HG02623 (cell line): ENCODE results near the gene NTM.

Experiments used
- ATAC-seq: cut with Tn5 transposase; IDR thresholded peaks from one replicate; pipeline ENCODE4 v1.9.1; 2021; ENCODE audit warnings: moderate library complexity; ENCODE audit not compliant: unreplicated experiment

NTM gene

DNA sequence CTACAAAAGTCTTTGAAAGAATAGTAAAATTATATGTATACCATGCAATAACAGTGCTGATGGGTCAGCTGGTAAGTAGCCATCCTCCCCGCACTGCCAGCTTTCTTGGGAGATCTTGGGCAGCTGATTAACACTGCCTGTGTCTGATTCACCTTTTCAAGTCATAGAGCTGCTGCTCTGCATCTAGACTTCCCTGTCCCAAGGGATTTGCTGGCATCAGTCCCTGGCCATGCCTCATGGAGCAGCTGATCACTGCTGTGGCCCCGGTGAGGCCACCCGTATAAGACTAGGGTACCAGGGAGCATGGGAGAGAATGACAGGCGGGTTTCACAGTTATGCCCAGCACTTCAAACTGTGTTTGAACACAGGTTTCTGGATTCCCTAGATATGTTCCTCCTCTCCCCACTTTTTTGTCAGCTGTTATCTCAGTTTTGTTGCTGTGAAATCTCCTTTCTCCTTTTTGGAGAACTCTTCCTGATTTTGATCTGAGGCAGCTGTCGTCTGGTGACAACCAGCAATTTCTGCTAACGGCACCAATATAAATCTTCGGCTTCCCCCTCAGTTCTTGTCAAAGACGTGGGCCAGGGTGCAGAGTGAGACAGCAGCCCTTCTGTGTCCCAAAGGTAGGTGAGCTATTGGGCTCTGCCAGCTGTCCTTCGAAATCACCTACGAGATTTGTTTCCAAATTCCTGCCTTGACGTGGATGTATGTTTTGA lies 438.9 kb downstream of the NTM start:
- no peak for ATAC-seq

DNA sequence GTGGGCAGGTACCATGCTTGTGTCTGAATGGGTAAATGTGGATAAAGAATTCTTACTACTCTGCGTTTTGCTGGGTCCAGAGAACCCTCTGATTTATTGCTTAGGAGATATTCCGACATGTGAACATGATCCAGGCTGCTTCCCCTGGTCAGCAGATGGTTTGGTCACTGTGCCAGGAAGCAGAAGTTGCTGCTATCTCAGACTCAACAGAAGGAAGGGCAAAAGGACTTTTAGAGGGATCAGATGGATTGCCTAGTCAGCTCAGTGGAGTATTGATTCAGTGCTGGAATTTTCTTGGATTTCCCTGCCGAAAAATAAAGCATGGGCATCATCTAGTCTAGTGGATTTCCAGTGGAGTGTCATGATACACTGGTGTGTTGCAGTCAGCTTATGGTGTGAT lies 440.1 kb downstream of the NTM start:
- ATAC-seq, result no peak

DNA sequence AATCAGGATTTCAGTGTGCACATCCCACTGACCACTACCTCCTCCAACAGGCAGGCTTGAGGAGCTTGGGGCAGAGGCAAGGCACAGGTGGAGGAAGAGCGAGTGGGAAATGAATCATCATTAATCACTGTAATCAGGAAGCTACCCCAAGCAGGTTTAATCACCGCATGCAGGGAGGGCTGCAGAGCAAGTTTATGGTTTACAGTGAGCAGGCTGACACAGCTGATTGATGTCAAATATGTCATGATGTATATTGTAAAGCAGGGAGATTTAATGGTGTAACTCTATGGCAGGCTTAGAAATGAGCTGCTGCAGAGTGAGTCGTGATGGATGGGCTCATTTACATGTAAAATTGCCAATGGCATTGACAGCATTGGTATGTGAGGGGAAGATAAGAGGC lies 441.0 kb downstream of the NTM start:
- no peak for ATAC-seq

GRCh38 chr11:131814108-131814507 lies 443.7 kb downstream of the NTM start:
- no peak for ATAC-seq

DNA sequence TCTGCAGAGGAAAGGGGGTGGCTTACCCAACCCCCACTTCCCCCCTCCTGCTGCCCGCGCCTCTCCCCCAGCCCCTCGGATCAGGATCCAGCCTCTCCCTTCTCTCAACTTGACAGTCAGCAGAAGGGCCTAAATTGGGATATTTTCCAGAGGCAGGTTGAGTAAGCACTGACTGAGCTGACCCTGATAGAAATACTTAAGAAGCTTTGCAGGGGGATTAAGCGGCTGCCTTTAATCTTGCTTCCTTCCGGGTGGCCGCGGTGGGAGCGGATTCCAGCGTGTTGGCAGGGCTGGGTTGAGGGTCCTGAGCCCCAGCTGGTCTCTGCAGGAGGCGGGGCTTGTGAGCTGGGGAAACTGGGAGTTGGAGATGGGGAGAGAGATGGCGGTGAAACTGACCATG lies 445.2 kb downstream of the NTM start:
- no peak for ATAC-seq

DNA sequence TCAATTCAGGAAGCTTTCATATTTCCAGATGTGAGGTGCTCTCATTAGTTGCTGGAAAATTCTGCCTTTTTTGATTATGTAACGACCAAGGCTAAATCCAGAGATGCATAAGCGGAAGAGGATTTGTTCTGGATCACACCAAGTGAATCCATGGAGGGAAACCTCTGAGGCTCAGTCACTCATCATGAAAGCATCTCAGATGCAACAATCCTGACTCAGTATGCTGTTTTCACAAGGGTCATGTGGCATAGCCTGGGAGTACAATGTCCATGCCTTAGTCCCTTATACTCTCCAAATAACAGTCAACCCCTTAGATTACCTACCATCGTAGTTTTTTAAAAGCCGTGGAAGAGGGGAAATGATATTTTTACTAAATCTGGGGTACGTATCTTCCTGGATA lies 445.6 kb downstream of the NTM start:
- no peak for ATAC-seq

DNA sequence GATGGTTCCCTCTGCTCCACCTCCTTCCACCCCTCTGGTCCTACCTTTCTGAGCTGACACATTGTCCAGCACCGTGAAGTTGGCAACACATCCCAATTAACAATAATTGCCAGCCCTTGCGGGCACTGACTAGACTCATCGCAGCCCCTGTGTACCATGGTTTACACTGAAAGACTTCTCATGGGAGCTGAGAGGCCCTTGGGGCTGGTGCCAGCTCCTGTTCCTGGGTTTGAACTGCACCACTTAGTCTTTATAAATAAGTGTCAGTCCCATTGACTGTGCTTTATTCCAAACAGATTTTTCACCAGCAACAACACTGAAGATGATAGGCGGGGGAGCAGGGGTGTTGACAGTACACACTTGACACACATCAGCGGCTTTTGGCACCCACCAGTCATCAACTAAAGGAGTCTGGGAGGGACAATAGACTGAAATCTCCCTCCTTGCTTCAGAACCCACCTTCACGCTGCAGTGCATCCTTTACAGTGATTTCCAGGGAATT lies 447.3 kb downstream of the NTM start:
- no peak for ATAC-seq

DNA sequence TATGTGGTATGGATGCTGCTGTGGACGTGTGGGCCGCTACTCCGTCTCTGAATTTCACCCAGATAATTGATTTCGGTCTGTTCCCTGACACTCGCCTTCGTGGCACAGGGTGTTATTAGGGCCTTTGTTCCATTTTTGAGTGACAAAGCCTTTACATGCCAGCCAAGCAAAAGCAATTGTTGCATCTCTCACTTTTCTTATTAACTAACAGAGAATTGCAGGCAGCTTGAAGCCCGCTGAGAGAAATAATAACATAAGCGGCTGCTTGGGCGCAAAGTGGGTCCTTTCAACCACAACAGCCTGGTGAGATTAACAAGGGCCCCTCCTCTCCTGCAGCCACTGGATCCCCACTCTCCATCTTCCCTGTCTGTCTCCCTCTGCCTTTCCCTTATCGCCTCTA lies 449.4 kb downstream of the NTM start:
- no peak for ATAC-seq

GRCh38 chr11:131822506-131822905 lies 452.1 kb downstream of the NTM start:
- ATAC-seq, result no peak

DNA sequence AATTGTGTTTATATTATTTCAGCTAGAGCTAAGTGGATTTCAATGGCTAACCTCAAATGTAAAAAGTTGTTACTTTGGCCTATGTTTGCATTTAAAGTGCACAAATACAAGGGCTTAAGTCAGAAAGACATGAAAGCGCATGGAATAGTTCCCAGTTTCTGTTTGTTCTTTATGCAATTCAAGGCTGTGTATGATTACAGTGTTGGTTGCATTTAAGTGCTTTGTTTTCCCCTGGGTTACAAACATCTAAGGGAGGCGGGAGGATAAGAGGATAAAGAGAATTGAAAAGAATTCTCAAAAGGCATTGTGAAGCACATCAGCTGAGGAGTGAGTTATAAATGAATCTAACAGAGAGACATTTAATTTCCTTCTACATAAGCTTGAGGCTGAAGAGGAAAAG lies 453.4 kb downstream of the NTM start:
- ATAC-seq, result no peak

DNA sequence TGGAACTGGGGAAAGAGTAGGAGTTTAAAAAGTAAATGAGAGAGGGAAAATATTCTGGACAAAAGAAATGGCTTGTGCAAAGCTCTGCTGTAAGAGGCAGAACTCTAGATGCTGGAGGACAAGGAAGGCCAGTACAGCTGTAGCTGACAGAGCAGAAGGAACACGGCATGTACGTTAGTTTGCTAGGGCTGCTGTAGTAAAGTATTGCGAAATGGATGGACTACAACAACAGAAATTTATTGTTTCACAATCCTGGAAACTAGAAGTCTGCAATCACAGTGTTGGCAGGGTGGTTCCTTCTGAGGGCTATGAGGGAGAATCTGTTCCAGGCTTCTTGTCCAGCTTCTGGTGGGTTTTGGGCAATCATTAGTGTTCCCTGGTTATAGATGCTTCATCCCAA lies 454.4 kb downstream of the NTM start:
- no peak for ATAC-seq

GRCh38 chr11:131827430-131827829 lies 457.0 kb downstream of the NTM start:
- ATAC-seq, result no peak

DNA sequence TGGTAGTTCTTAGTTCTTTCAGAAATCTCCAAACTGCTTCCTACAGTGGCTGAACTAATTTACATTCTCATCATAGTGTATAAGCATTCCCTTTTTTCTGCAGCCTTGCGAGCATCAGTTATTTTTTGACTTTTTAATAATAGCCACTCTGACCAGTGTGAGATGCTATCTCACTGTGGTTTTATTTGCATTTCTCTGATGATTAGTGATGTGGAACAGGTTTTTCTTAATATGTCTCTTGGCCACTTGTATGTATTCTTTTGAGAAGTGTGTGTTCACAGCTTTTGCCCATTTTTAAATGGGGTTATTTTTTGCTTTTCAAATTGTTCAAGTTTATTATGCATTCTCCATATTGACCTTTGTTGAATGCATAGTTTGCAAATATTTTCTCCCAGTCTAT lies 459.3 kb downstream of the NTM start:
- ATAC-seq, result no peak

- ATAC-seq, result no peak
Measured at GRCh38 chr11:131832079-131832478, 461.7 kb downstream of the NTM start.

DNA sequence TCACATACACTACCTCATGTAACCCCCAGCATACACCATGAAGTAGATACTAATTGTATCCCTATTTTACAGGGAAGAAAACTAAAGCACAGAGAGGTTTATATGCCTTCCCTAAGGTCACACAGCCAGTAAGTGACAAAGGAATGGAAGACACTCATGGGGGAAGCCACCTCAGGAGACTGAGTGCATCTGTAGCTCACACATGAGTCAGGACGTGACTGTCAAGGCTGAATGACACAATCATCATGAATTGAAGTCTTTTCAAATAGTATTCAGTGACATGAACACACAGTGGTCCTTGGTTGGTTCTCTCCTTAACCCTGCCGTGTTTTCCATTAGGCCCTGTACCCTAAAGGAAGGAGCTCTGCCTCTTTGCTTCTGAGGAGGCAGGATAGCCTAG lies 463.0 kb downstream of the NTM start:
- ATAC-seq, result no peak

DNA sequence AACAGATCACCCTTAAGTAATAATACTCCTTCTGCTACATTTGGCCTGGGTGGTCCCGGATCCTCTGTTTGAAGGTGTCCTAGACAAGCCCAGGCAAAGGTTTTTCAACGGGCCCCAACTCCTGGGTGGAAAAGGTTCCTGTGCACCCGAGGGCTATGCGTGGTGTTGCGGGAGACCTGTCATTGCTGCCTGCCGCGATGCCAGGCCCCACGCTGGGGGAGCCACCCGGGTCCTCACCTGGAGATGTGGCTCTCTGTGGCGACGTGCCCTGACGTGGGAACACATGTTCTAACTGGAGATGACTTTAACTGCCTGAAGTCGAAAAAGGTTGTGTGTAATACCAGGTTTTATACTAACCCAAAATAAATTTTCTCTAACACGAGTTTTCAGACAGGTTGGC lies 467.1 kb downstream of the NTM start:
- ATAC-seq, result no peak

DNA sequence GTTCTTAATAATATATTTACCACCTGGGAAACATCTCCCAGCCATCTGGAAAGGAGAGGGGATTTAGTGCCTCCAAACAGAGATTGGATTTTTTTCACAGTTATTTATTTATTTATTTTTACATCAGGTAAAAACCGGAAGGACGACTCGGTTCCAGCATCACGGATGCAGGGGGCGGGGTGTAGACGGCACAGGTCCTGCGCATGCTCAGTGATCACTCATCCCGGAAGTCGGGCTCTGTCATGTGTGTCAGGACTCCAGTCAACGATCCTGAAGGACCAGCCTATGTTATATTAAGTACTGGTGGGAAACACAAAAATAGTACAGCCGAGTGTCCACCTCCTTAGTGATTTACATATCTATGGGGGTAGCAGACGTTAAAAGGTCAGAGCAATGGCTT lies 467.6 kb downstream of the NTM start:
- no peak for ATAC-seq

GRCh38 chr11:131839326-131839725 lies 468.9 kb downstream of the NTM start:
- ATAC-seq, result no peak

DNA sequence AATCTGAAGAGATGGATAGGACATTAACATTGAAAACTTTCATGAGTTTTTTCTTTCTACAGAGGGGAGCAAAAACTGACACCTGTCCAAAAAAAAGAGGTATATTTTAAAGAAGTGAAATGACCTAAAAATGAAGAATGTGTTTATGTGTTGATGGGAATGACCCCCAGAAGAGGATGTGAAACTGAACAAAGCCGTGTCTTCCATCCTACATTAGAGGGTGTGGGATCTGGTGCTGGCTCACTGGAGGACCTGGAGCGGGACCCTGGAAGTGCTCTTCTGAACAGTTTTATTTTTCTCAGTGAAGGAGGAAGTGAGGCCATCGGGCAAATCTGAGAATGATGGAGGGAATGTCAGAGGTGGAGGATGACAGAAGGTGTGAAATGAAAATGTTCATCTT lies 470.1 kb downstream of the NTM start:
- no peak for ATAC-seq

DNA sequence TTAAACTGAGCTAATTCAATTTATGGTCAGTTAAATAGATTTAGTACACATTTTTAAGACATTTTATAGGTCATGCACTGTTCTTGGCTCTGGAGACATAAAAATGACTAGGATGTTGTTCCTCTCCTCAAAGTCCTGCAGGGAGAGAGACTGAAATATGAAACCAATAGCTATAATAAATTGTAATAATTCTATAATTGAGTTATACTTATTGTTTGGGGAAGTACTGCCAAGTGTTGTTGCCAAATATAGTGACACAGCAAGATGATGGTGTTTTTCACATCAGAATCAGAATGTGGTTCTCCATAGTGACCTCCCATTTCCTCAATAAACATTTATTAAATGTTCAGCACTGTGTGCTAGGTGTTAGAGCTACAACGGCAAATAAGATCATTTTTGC lies 470.6 kb downstream of the NTM start:
- ATAC-seq, result no peak

- no peak for ATAC-seq
Measured at GRCh38 chr11:131841925-131842635, 471.7 kb downstream of the NTM start.

- ATAC-seq, result no peak
Measured at GRCh38 chr11:131845255-131845654, 474.8 kb downstream of the NTM start.

DNA sequence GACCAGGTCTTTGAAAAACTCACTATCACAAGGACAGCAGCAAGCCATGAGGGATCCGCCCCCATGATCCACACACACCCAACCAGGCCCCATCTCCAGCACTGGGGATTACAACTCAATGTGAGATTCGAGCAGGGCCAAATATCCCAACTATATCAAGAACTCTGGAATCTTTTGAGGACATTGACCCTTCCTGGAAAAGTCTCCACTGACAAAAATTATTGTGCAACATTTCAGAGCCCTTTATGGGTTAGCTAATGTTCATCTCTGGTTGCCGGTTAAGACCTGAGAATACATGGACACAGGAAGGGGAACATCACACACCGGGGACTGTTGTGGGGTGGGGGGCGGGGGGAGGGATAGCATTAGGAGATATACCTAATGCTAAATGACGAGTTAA lies 479.1 kb downstream of the NTM start:
- no peak for ATAC-seq
